COR-L47 (cell line): ENCODE data around the gene SERTAD3.

Experiments
- DNase-seq: peaks from one replicate; lab custom pipeline; 2025; lab: John Stamatoyannopoulos, UW

SERTAD3 gene

GRCh38 chr19:40425450-40426287 is 18.5 kb downstream of the SERTAD3 start, which contains the start of gene SERTAD1:
SERTAD1 (minus strand) TSS chr19:40425992; CDS start chr19:40423546, 2,446 bp downstream.
- DNase-seq, result peak; percentile 99

GRCh38 chr19:40424637-40425449 is 19.3 kb downstream of the SERTAD3 start:
- no peak for DNase-seq

- no peak for DNase-seq
Observed at GRCh38 chr19:40423938-40424337, 20.2 kb downstream of the SERTAD3 start.

- DNase-seq, result no peak
Observed at GRCh38 chr19:40422748-40423566, 21.2 kb downstream of the SERTAD3 start.

- no peak for DNase-seq
Observed at GRCh38 chr19:40421993-40422747, 22.0 kb downstream of the SERTAD3 start.

GRCh38 chr19:40420766-40421765 is 23.1 kb downstream of the SERTAD3 start:
- peak; percentile 56 for DNase-seq

GRCh38 chr19:40420451-40420765 is 23.7 kb downstream of the SERTAD3 start:
- DNase-seq, result no peak

- no peak for DNase-seq
Observed at GRCh38 chr19:40419780-40420179, 24.4 kb downstream of the SERTAD3 start.

- DNase-seq, result no peak
Observed at GRCh38 chr19:40419066-40419612, 25.0 kb downstream of the SERTAD3 start.

- DNase-seq, result no peak
Observed at GRCh38 chr19:40418040-40418439, 26.1 kb downstream of the SERTAD3 start.

GRCh38 chr19:40417643-40417981 is 26.5 kb downstream of the SERTAD3 start:
- DNase-seq, result no peak

GRCh38 chr19:40416918-40417642 is 27.1 kb downstream of the SERTAD3 start:
- no peak for DNase-seq

GRCh38 chr19:40415768-40416167 is 28.4 kb downstream of the SERTAD3 start:
- no peak for DNase-seq

- no peak for DNase-seq
Observed at GRCh38 chr19:40414542-40415535, 29.3 kb downstream of the SERTAD3 start.

GRCh38 chr19:40413291-40413845 is 30.8 kb downstream of the SERTAD3 start, which contains the start of gene PRX:
PRX (minus strand) TSS chr19:40413378; CDS start chr19:40407932, 5,446 bp downstream.
- DNase-seq, result no peak

- DNase-seq, result no peak
Observed at GRCh38 chr19:40412866-40413265, 31.3 kb downstream of the SERTAD3 start.

- no peak for DNase-seq
Observed at GRCh38 chr19:40411958-40412499, 32.1 kb downstream of the SERTAD3 start.
